NCI-H187 (cell line): ENCODE data around the gene POU2F1.

Experiments used
- DNase-seq, 2 experiments: peaks; one replicate each; lab custom pipeline; 2025; lab: John Stamatoyannopoulos, UW

Gene POU2F1

DNA sequence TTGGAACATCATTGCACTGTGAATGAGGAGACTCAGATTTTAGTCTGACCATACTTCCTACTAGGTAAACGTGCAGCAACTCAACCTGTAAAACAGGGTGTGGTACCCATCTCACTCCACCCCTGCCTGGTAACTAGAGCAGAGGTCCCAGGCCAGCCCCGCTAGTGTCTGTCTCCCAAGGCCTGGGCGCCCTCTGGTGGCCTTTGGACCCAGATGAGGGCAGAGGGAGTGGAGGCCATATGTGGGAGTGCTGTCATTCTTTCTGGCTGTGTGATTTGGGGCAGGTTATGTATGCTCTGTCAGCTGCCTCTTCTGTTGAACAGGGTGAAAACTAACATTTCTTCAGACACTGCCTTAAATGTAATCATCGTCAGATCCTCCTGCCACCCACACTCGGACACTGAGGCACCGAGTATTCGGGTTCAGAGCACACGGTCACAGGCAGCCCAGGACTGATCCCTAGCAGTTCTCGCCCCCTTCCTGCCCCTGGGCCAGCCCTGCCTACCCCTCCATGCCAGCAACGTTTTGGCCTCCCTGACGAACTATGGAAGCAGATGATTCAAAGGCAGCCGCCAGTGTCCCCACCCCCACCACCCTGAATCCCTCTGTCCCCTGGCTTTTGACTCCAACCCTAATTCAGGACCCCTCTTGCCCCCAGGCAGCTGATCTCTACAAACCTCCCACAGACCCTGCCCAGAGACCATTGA lies 221.6 kb downstream of the POU2F1 start:
- DNase-seq = peak; percentile 66 to 78

DNA sequence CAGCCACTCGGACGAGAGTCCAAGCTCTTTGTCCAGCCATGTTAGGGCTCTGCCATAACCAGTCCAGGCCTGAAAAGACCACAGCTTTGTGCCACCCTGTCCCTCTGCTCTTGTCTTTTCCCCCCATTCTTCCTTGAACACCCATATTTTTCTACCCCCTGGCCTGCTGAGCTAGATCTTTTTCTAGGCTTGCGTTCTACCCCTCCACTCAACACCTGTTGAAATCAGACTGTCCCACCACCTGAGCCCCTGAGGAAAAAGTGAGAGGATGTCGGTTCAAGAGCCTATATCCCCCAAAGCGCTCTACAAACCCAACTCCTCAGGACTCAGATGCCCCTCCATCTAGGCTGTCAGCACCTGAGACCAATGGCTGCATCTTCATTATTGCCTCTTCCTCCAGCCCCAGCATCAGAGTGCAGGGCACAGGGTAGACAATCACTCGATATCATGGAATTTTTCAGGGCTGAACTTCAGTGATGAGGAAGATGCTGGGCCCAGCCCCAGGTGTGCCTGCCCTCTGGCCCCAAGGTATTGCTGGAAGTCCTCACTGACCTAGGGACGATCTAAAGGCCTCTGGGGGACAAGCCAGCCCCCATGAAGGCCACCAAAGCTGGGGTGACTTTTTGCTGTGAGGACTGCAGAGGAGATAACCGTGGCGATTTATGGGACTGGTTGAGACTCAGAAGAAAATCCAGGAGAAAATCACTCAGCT lies 222.3 kb downstream of the POU2F1 start:
- no peak for DNase-seq

DNA sequence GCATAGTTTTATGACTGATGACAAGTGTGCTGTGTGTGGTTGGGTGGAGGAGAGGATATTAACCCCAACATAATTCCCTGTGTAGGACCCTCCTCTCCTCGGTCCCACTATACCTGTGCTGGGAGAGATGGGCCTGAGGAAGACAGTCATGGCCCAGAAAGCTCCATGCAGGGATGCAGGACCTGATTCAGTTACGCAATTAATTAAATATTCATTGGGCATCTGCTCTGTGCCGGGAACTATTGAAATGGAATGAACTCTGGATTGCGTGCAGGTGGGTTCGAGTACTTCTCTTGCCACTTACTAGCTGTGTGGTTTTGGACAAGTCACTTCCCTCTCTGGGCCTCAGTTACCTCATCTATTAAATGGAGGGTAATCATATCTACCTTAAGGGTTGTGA lies 223.1 kb downstream of the POU2F1 start:
- DNase-seq = no peak

DNA sequence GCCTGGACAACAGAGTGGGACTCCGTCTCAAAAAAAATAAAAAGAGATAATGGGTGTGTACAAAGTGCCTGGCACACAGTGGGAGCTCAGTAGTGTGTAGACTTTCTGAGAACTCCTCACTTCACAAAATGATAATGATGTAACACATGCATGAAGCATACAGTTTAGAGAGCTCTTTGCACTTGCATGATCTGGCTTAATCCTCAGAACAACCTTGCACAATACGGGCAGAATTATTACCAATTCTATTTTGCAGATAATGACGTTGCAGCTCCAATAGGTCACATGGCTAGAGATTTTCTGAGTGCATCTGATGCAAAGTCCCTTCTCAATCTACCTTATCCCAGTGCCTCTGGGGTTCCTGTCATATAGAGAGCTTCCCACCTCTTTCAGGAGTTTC lies 226.3 kb downstream of the POU2F1 start:
- DNase-seq = no peak

DNA sequence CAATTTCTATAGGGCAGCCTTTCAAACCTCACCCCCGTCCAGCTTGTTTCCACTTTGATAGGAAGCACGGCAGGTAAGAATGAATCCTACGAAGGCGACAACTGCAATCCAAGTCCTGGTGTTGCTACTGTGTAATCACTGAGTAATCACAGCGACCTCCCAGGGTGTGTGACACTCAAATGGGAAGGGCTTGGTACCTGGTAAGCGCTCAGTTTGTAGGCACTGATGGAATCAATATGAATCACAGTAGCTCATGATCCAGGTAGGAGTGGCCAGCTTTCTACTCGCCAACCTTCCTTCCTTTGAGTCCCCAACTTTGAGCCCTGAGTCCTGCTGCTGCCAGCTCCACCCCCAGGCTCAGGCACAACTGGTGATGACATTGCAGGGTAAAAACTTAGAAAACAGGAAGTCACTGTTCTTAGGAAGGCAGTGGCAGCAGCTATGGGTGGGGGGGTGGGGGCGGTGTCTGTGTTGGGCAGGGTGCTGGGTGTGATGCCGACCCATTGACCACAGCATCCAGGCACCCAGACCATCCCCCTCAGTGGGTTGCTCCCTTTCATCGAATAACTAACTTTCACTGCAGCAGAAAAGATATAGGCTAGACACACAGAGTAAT lies 226.9 kb downstream of the POU2F1 start:
- no peak for DNase-seq

DNA sequence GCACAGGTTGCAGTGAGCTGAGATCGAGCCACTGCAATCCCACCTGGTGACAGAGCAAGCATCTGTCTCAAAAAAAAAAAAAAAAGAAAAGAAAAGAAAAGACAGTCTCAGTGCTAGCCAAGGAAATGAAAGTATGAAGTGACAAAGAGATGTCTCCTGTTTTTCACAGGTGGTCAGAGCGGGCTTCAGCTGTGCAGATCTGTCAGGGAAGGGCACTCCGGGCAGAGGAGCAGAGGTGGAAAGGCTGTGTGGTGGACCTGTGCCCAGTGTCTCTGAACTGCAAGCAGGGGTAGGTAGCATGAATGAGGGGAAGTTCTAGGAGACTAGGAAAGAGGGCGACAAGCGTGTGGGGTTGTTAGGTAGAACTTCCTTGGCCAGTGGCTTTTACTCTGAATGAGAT lies 230.2 kb downstream of the POU2F1 start:
- DNase-seq = no peak

DNA sequence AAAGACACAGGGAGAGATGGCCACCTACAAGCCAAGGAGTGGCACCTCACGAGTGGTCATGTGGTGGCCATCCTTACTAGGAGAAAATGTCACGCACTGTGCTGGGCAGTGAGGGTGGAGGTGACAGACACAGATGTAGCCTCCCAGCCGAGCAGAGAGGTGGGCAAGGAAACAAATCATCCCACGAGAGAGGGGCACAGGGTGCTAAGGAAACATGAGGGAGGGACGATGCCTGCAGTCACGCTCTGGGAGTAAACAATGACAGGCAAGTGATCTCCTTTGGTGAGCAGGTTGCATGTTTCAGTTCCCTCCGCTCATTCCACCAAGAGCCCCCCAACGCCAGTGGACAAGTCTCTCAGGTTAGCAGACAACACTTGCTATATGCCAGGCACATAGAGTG lies 231.8 kb downstream of the POU2F1 start:
- no peak for DNase-seq

DNA sequence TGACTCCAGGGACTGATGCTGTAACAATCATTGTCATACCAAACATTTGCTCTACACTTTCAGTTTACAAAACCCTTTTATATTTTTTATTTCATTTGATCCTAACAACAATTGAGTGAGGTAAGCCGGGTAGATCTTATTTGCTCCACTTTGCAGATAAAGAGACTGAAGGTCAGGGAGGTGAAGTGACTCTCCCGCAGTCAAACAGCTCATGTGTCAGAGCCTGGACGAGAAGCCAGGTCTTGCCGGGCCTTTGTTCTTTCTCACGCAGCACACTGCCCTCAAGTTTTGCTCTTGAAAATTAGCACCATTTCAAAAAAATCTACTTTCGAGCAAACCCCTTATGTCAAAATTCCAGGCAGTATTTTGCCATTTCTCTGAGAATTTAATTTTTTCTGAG lies 232.4 kb downstream of the POU2F1 start:
- DNase-seq = no peak

DNA sequence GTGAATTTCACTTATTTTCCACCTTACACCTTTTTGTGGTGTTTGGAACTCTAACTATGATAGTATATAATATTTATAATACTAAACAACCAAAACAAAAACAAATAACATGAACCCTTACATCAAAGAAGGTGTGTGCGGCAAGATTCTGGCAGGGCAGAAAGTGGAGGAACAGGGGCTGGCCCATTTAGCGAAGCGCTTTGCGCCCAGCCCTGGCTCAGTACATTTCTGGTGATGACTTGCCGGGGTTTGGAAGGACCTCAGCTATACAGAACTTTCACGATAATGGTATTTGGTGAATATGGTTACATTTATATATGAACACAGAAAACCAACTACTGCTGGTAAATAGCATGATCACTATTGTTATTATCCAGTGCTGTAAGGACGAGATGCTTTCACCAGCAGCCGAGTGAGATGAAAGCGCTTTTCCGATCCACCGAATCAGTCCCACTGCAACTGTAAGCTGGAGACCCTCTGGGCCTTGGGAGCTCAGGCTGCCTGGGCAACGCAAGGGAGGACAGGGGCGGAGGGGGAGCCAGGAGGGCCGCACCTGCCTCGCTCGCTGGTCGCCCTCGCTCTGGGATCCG lies 233.7 kb downstream of the POU2F1 start:
- DNase-seq = no peak

DNA sequence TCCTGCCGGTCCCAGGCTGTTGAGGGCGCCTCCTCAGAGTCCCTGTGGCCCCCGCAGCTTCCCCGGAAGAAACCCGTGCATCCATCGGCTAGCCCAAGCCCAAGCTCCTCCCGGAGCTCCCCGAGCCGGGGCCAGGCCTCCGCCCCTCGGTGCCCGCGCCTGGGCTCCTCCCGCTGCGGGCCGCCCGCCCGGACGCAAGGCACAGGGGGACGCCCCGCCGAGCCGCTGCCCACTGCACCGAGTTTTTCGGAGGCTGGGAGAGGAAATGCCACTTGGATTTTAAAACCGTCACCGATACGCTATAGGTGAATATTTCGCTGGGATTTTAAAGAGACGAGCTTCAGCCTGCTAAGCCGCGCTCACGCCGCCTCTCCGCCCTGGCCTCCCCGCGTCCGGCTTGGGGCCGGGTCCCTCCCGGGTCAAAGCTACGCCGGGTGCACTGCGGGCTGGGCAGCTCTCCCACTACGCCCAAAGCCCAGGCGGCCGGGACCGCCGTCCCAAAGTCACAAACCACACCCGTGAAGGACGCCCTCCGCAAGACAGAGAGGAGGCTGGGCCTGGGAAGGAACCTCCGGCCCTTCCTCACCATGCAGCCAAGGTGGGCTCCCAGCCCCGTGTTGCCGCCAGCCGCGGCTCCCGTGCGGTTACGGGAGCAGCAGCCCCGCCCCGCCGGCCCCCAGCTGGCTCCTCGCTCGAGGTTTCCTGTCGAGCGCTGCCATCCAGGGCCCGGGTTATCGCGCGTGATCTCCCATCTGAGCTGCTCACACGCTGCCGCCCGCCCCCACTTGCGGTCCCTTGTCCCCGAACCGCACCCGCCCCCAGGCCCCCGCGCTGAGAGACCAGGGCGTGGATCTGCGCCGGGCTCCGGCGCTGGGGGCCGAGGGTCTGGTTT lies 234.5 kb downstream of the POU2F1 start:
- DNase-seq = peak in 1 of 2 experiments; percentile 47

DNA sequence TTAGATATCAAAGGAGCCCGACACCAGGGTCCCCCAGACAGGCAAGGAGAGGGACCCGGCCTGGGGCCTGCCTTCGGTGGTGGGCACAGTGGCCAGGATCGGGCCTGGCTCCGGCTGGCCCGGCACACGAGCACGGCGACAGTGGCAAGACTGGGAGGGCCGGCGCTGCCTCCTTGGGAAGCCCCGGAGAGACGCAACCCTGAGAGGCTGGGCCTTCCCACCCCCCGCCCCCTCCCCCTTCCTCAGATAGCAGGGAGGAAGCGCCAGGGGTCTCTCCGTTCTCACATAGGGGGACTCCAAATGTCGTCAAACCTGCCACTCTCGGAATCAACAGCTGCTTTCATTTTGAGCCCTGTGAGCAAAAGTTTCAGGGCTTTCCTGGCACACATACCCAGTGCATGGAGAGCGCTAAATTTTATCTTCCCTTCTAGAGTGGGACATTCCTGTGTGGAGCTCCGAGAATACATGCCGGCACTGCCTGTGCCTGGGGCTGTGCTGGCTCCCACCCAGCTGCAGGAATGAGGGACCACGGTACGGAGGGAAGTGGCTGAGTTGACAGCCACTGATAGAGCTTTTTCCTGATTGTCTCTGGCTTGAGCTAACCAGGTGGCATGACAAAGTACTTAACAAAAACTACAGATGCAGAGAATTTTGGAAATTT lies 235.2 kb downstream of the POU2F1 start:
- DNase-seq = no peak

DNA sequence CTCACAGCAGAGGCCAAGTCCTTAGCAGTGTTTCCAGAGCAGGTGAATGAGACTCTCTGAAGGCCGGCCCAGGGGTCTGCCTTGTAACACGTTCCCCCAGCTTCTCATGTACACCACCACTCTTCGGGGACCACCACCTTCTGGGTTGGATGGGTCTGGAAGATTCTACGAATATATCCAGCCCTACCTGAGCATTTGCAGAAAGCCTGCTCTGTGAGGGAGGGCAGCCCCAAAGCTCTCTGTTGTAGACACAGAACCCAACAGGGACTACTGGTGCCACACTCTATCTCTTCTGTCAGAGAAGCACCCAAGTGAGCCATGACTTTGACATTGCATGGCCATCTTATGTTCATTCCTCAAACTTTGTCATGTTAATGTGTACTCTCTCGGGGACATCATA lies 235.8 kb downstream of the POU2F1 start:
- DNase-seq = no peak

DNA sequence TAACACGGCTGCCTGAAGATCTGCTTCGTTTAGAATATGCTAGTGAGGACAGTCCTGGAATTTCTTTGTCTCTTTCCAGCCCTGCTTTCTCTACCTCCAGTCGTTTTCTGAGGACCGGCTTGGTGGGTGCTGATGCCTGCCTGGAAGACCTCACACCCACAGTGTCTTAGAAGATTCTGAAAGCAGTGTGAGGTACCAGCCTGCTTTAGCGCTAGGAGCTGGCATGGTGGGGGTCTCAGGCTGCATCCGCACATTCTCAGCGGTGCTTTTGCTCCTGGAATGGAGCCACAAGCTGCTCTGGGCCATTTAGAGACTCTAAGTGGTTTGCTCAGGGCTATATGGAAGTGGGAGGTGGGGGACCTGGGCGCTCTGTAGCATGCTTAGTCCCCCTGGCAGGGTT lies 236.2 kb downstream of the POU2F1 start:
- DNase-seq = no peak

DNA sequence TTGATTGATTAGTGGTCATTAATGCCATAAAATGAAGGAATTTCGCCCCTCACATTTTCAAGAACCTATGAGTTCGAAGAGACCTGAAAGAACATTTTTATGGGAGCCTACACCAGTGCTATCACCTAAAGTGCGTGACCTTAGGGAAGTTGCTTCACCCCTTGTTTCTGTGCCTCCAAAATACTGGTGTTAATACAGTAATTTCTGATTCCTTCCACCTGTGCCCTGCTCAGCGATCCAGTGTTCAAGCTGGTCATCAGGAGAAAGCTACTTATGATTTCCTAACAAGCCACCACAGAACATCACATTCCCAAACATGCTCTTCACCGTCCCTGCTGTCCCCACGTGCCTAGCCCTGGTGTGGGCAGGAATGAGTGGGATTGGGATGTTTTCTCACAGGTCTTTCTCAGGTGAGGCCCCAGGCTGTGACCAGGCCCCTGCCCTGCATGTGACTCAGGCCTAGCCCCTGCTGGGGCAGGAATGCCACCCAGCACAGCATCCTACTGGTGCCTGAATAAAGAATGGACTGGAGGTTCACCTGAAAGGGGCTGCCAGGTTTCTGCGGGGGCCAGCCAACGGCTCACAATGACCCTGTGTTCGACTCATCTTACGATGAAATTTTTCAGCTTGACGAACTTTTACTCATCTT lies 237.4 kb downstream of the POU2F1 start:
- DNase-seq = no peak

DNA sequence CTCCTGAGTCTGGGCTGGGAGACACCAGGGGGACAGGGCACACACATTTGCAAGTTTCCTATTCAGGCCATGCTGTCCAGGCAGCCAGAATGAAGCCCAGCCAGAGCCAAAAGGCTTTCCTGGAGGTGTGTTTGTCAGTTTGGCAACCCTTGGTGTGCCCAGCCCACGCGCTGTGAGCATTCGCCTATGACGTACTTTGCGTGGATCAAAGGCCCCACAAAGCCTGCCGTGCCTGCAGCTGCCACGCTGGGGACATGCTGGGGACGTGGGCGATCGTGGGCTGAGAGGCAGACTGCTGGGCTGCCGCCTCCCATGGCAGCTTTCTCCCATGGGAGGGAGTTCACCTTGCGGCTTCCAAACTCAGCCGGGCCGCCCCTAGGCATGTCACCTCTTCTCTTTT lies 240.2 kb downstream of the POU2F1 start:
- DNase-seq = no peak

DNA sequence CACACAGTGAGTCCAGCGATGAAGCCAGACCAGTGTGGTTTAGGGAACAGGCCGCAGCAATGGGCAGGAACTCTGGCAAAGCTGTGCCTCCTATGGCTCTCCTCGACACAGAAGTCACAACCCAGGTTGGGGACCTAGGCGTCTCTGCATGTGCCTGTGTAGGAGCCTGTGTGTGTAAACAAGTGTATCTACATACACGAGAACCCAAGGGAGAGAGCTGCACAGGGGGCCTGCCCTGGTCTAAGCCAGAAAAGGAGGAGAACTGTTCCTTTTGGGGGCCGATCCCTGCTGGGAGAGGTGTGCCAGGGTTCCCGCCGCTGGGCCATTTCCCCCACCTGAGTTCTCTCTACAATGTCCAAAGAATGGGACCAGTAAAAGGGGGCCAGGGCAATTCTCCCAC lies 241.7 kb downstream of the POU2F1 start:
- DNase-seq = no peak

DNA sequence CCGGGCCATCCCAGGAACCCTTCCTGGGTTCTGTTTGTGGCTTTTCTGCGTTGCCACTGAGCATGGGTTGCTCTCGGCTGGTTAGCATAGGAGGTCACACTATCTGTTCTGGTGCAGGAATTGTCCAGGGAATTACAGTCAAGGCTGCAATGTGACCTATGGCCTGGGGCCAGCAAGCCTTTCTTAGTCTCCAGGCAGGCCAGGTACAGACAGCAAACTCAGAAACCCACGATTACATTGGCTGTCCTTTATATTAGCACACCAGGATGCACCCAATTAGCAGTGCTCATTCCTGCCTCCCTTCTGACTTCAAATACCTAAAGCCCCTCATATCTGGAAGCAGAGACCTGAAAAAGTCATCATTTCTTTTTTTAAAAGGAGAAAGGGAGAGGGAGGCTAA lies 242.4 kb downstream of the POU2F1 start:
- no peak for DNase-seq

DNA sequence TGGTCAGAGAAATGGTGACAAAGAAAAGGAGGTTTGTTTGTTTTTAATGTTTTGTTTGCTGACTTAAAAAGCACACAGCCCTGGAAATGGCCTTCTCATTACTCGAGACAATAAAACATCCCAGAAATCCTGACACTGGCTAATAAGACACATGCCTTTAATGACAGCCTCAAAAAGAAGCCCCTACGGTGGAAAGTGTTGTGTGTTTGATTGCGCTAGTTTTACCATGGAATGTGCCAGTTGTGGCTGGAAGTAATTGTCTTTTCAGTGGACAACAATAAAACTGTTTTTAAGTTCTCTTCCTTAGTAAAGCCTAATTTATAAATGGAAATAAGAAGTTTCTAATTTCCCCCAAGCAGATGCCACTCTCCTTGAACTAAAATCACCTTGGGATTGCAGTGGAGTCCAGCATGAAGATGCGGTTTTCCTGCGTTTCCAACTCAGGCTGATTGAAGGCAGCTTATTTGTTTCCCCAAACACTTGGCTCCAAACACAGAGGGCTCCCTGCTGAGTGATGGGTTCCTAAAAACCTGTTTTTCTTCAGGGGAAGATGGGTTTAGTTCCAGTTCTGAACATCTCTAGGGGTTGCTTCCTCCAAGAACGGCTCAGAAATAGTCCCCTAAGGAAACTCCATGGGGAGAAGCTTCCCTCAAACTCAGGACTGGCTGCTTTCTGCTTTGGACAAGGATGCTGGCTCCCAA lies 243.3 kb downstream of the POU2F1 start:
- DNase-seq = no peak

DNA sequence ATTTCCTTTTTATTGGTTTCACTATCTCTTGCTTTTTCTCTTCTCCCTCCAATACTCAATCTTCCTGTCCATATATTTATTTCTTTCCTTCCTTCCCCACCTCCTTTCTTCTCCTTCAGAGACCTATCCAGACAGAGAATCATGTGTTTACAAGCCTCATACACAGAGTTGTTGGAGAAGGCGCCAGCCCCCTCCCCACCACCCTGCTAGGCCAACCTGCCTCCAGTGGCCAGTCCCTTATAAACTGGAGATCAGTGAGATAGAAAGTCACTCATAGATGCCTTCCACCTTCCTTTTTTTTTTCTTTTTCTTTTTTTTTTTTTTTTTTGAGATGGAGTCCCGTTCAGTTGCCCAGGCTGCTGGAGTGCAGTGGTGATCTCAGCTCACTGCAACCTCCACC lies 244.3 kb downstream of the POU2F1 start:
- no peak for DNase-seq

DNA sequence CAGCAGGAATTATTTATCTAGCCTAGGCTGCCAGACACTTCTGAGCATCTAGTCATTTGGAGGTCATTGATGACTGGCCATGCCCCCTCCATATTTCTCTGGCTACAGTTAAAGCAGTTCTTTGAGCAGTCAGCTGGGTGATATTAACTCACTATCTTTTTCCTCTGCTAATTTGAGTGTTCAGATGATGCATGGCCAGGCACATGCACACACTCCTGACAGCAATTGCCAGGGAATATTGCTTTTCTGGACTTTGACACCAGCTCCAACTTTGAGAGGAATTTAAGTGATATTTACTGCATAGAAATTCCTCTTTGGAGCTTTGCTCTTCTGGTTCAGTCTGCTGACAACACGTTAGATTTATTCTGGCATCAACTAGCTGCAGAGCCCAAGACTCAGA lies 245.1 kb downstream of the POU2F1 start:
- DNase-seq = no peak
